Stimulated activated CD8-positive, alpha-beta memory T cell treated with anti-CD3 and anti-CD28 coated beads, Interleukin-15, amount 100 ng/mL, for 48 hours (primary cell): ENCODE data around the gene EFR3B.
"Not testable (repeated sequence)": the region's sequence is repeated elsewhere in the genome, so short reads cannot be mapped to it uniquely, and the experiment has no call there.

Experiments used
- DNase-seq, 2 donors: peaks; one replicate each; pipeline ENCODE4 v3.0.0-alpha.2; 2020; ENCODE audit warnings: low read depth in 2 of 2

The EFR3B gene

DNA sequence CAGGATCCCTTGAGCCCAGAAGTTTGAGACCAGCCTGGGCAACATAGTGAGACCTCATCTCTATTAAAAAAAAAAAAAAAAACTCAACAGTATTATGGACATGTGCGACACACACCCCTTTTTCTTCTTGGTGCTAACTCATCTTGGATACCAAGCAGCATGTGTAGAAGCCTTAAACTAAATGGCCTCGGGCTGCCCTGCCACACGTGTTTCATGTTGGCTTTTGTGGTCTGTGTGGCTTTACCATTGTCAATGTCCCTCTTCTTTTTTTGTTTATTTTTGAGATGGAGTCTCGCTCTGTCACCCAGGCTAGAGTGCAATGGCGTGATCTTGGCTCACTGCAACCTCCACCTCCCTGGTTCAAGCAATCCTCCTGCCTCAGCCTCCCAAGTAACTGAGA, 109.1 kb downstream of the EFR3B start:
- not testable (repeated sequence) for DNase-seq

DNA sequence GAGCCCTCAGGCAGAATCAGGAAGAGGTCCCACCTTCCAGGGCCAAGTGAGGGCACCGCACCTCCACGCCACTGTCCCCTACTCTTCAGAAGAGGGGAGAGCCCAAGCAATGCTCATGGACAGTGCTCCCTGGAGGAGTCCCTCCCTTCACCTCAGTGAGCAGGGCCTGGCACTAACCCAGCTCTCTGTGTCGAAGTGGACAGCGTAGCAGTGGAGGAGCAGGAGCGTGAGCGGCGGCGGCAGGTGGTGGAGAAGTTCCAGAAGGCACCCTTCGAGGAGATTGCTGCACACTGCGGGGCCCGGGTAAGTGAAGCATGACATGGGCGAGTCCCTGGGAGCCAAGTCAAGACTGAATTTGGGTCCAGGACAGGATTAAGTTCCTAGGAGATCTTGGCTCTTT, 109.8 kb downstream of the EFR3B start:
- DNase-seq, result no peak

DNA sequence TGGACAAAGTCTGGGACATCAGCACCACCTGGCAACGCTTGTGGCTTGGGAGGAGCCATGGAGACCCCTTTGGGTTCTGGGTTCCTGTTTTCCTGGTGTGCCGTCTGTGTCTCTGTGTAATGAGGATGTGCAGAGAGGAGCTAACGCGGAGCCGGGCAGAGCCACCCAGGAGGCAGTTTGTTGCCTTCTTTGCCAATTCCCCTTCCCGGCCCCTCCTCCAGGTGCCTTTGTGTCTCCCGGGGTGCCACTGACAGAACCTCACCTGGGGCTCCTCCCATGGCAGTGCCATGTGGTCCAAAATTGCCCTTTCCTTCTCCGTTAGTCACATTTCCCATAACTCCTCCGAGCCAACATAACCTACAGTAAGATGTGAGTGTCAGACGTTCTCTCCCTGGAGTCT, 113.5 kb downstream of the EFR3B start:
- no peak for DNase-seq

DNA sequence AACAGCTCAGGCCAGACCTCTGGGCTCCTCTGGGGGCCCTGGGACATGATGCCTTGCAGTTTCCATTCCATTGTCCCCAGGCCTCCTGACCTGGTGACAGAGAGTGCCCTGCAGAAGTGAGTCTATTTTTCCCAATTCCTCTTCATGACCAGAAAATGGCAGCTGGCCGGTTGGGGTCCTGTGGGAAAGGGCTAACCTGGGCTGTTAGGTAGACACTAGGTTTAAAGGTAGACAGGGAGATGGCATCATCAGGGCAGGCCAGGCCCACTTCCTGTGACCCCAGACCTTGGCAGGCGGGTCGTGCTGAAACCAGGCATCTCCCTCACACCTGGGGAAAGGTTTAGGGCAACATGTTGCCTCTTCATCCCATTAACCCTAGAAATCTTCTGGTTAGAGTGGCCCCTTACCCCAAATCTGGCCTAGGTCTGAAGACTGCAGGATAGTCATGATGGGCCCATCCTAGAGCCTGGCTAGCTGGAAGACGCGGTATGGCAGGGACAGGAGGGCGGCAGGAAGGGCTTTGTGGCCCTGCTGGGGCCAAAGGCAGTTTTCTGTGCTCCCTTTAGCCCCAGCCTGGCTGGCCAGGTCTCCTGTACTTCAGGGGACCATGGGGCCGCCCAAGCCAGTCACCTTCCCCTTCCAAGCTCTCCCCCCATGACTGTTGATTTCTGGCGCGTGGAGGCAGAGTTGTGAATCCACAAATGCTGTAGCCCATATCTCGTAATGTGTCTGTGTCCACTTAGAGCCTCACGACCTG, 116.4 kb downstream of the EFR3B start:
- no peak for DNase-seq

DNA sequence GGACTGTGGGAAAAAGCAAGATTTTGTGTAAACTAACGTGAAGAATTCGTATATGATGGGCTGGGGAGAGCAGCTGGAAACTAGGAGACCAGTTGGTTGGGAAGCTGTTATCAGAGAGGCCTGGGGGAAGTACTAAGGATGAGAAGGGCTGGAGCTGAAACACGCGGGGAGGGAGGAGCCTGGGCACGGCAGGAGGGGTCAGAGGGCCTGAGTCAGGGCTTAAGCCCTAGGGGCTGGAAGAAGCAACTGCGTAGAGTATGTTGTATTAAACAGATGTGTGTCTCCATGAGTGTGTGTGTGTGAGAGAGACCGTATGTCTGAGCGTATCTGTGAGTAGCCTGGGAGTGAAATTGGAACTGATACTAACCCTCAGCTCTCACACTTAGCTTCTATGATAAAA, 118.1 kb downstream of the EFR3B start:
- DNase-seq, result no peak

DNA sequence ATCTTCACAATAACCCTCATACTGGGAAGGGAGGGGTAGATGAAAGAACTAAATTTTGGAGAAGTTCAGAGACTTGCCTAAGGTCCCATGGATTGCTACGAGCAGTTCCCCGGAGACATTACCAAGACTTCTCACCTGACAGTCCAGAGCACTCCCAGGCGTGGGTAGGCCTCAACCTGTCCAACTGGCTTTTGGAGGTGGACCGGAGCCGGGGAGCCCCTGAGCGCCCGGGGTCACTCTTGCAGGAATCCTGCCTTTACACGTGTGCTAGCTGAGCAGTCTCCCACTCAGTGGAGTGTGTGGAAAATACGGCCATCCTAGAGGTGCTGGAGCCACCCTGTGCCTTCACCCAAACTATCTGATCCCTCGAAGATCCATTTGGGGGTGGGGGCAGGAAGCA, 118.5 kb downstream of the EFR3B start:
- DNase-seq, result no peak

DNA sequence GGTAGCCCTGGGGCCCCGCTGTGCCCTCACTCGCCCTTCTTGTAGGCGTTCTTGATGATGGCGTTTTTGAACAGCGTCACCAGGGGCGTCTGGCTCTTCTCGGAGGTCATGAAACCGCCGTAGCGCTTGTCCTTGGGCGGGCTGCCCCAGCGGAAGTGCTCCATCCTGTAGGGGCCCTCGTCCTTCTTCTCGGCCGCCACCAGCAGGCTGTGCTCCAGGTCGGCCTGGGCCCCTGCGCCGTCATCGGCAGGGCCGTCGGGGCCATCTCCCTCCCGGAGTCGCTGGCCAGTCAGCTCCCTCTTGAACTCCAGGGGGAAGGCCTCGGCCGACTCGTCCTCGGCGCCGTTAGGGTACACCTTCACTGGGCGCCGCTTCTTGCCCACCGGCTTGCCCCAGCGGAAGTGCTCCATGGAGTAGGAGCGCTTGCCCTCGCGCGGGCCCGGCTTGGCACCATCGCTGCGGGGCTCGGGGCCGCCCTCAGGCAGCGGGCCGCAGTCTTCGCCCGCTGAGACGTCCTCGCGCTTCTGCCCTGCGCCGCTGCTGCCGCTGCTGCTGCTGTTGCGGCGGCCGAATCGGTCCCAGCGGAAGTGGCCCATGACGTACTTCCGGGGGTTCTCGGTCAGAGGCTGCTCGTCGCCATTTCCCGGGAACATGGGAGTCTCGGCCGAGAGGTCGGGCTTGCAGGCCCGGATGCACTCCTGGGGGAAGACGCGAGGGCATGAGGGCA, 119.3 kb downstream of the EFR3B start:
- peak; percentile 65 to 68 for DNase-seq

DNA sequence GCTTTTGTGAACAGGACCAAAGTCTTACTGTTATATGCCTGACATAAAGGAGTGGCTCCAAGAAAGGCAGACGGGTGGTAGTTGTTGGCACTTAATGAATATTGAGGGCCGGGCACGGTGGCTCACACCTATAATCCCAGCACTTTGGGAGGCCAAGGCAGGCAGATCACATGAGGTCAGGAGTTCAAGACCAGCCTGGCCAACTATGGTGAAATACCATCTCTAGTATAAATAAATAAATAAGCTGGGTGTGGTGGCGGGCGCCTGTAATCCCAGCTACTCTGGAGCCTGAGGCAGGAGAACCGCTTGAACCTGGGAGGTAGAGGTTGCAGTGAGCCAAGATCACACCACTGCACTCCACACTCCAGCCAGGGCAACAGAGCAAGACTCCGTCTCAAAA, 120.2 kb downstream of the EFR3B start:
- DNase-seq, result not testable (repeated sequence)

DNA sequence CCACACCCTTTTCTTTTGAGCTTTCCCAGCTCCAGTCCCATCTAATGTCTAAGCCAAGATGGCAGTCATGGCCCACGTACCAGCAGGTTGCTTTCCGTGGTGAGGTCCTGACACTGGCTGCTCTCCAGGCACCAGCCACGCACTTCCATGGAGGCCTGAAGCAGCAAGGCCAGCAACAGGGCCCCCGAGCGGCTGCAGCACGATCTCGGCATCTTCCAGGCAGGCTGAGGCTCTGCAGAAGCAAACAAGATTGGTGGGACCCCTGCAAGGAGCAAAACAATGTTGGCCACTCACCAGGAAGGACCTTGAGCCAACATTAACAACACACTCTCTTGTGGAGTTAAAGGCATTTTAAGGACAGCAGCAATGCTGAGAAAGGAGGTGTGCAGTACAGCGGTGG, 122.7 kb downstream of the EFR3B start:
- DNase-seq, result no peak

DNA sequence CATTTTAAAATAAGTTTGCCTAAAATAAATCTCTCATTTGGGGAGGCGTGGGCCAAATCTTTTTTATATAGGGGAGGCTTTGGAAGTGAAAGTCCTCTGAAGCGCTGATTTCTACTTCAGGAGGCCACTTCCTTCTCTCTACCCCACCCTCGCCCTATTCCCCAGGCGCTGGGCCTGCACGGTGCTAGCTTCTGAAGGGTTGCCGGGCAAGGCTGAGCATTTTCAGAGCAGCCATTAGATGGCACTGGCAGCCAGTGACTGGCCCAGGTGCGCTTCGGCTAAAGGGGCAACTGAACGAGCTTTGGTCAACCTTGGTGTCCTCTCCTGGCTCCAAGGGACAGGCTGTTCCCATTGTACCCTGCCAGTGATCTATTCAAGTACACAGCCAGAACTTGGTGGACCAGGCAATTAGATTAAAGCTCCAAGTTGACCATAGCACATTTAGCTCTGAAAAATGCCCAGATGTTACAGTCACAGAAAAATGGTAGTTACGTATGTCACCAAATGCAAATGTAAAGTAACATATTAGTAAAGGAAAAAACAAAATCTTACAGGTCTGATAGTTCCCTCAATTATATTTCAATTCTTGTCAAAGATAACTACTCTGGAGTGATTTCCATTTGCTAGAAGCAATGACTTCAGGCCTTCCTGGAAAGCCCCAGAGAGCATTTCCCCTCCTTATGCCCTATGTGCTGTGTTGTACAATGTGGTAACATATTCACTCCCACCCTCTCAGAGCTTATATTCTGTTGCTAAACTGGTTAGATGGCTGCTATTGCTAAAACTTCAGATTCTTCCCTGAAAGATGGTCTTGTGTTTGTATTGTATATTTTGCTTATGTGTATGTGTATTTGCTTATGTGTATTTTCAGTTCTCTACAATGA, 124.4 kb downstream of the EFR3B start:
- DNase-seq, result peak; percentile 19 to 23

DNA sequence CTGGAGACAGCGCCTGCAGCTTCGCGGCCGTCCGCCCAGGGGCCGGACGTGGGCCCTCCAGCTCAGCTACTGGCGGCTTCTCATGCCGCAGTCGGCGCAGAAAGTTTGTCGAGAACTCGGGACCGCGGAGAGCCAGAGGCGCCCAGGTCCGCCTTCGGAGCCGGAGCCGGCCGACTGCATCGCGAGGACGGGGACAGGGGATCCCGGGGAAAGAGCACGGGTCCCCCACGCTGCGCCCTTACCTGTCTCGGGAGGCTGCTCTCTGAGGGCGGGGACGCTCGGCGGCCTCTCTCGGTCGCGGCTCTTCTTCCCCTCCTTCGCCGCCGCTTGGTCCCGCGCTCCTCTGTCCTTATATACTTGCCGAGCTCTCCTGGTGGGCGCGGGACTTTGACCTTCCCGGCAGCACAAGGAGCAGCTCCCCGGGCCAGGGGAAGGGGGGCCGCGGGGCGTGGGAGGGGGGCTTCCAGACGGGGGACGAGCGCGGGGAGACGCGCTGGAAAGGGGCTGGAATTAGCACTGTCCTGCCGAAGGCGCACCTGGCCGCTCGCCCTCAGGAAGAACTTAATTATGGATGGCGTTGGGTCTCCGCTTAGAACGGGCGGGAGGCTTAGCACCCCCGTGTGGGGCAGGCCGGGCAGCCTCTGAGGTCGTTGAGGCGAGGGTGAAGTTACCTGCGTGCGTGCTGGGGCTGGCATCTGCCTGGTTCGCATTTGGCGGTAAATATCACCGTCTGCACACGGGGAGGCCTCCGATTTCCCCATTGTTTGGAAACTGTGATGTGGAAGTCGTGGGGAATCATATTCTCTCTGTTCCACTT, 126.6 kb downstream of the EFR3B start, which contains the start of gene POMC:
POMC (minus strand) TSS at position 325 of the 817 bp plus-strand sequence. CDS start 3,808 bp downstream, outside the sequence.
- peak in 1 of 2 donors; percentile 6 for DNase-seq

DNA sequence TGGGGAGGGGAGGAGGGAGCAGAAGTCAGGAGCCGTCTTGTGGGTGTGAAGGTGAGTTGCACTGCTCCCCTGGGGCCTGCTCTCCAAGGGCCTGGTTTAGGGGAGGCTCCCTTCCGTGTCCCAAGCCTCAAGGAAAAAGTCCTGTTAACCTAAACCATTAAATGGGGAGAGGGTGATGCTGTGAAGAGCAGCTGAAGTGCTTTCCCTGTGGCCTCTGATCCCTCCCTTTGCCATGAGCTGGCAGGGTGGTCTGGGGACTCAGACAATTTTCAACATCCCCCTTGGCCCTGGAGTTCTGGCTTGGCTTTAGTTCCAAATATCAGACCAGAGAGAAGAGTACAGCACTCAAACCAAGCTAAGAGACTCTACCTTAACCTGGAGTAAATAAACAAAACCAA, 127.2 kb downstream of the EFR3B start:
- DNase-seq, result no peak

DNA sequence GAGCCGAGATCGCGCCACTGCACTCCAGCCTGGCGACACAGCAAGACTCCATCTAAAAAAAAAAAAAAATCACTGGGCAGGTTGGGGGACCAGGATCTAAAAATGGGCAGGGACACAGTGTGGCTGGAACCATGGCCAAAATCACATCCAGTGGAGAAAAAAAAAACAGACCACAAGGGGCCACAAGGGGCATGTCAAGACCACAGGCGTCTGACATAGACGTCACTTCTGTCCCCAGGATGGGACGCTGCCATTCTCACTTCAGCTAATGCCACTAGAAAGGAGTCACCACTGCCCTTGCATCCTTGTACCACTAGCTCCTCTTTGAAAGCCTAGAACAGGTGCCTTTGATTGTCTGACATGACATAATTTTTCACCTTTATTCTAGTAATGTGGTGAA, 129.0 kb downstream of the EFR3B start:
- no peak for DNase-seq

DNA sequence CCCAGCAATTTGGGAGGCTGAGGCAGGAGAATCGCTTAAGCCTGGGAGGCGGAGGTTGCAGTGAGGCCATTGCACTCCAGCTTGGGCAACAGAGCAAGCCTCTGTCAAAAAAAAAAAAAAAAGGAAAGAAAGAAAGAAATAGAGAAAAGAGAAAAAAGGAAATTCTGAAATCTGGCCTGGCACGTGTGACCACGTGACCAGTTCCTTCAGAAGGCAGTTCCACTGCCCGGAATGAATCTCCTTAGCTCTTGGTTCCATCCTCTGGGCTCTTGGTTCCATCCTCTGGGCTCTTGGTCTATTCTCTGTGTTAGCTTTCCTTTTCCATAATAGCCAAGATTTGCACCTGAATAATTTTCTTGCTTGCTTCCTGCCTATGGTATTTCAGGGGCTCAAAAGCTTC, 131.8 kb downstream of the EFR3B start:
- DNase-seq, result no peak

DNA sequence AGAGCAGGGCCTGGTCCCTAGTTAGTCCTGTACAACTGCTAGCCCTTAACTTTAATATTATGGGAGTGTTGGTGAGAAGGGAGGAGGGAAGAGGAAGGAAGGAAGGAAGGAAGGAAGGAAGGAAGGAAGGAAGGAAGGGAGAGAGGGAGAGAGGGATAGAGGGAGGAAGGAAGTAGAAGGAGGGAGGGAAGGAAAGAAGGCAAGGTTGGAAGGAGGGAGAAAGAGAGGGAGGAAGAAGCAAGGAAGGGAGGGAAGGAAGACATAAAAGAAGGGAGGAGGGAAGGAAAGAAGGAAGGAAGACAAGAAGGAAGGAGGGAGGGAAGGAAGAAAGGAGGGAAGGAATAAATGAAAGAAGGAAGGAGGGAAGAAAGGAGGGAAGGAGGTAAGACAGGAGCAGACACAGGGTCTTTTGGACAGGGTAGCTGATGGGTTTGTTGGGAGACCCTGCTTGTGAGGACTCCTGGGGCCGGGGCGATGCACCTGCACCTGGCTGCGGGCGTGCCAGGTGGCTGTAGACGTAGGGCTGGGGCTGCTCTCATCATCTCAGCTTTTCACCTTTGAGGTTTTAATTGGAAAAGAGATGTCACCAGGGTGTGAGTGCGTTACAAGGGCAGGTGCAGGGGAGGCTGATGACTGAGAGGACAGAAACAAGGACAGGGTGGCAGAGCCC, 132.5 kb downstream of the EFR3B start:
- DNase-seq, result no peak

DNA sequence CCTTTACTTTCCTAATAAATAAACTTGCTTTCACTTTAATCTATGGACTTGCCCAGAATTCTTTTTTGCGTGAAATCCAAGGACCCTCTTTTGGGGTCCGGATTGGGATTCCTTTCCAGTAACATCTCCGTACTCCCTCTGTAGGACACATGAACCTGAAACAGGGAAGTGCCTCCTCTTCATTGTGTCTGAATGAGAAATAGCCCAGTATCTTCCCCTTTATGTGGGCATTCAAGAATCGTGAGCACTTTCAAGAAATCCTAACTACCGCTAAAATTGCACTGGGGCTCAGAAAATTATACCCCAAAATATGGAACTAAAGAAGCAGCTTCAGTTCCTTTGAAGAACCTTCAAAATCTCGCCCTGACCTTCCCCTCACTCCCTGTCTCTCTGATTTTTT, 134.3 kb downstream of the EFR3B start:
- no peak for DNase-seq

DNA sequence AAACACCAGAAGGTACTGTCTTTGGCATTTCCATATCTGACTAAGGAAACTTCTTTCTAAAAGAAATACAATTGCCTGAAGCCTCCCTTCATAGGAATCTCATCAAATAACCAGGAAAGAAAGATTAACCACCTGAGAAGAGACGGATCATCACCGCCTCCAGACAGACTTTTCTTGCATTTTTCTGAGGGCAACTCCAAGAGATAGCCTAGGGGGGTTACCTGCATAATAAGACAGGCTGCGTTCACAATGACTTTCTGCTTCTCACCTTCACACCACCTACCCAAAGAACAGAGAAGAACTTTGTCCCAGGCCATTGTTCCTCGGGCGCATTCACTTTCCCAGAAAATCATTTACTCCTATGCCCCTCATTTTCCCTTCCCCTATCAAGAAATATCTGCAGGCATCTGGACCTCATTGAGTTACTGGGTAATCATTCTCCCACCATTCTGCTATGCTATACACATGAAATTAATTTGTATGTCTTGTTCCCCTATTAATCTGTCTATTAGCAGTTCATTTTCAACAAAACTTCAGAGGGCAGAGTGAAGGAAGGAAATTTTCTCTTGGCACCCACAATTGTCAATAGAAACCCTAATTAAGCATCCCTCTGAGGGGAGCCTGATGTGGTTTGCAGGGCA, 134.8 kb downstream of the EFR3B start:
- no peak for DNase-seq

DNA sequence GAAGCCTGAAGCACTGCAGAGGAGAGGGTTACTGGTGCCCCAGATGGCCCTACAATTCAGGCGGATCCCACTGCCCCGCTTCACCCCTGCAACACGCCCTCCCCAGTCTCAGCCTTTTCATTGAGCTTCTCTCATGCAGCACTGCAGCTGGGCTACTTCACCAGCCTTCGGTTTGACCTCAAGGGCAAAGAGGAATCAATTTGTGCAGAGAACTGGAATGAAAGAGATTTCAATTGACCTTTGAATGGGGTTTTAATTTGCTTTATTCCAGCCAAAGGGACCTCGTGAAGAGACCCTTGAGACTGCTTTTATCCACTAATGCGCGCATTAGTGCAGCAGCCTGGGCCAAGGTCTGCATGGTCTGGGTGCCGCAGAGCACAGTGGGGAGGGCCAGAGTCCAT, 135.3 kb downstream of the EFR3B start:
- no peak for DNase-seq

DNA sequence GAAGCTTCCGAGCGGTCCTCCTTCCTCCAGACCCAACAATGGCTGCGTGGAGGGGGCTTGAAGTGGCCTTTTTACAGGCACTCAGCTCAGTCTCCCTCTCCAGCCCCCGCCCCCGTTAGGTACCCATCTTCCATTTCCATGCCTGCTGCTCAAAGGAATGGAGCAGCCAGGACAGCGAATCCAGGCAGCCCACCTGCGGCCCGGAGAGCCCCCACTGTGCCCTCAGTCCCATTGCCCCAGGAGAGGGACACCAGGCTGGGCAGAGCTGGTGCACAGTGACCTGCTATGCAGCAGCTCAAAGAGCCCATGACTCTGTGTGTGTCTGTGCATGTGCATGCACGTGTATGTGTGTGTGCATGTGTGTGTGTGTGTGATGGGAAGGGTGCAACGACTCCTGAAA, 137.1 kb downstream of the EFR3B start:
- no peak for DNase-seq

DNA sequence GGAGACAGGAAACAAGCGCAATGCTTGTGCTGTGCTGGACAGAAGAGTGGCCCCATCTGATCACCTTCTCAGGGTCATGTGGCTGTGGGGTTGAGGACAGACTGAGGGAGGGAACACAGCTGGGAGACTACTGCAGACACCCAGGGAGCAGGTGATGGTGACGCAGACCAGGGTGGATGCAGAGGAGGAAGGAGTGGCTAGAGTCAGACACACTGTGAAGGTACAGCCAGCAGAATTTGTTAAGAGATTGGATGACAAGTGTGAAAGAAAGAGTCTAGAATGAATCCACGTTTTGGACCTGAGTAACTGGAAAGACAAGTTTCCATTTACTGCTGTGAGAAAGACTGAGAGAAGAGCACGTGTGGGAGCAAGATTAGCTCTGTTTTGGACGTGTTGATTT, 142.4 kb downstream of the EFR3B start:
- no peak for DNase-seq
